Vagina (tissue), 2 donors: ENCODE data around the gene SLC9A9. TPM values are rescaled to one million over a fixed set of nuclear protein-coding genes. Genes with fewer than 3 reads are reported as not detected.
"Not testable (repeated sequence)": the region's sequence is repeated elsewhere in the genome, so short reads cannot be mapped to it uniquely, and the experiment has no call there.

Source experiments
- DNase-seq, 2 donors: peaks; one replicate each; pipeline ENCODE4 v3.0.0-alpha.2; 2017; ENCODE audit errors: extremely low spot score in 2 of 2
- H3K27ac ChIP-seq: fragments of 200-600 bp; sonication (generic); one replicate; pipeline ENCODE4 v1.5.1; 2019
- H3K27me3 ChIP-seq: fragments of 200-600 bp; sonication (generic); one replicate; pipeline ENCODE4 v1.5.1; 2019
- H3K36me3 ChIP-seq, 2 donors: fragments of 200-600 bp; sonication (generic); one replicate each; pipeline ENCODE4 v1.5.1; 2017 to 2019
- H3K4me1 ChIP-seq: fragments of 200-600 bp; sonication (generic); one replicate; pipeline ENCODE4 v1.5.1; 2019
- H3K4me3 ChIP-seq, 2 donors: fragments of 200-600 bp; sonication (generic); 1 replicate in 1 of 2; 2 replicates in 1 of 2; pipeline ENCODE4 v1.5.1; 2016 to 2019
- H3K9me3 ChIP-seq: fragments of 200-600 bp; sonication (generic); one replicate; pipeline ENCODE4 v1.5.1; 2019
- POLR2A ChIP-seq, 2 donors: fragments of 450-650 bp; IDR thresholded peaks; one replicate each; pipeline ENCODE4 v1.6.1; 2017; ENCODE audit warnings: antibody characterized with exemption in 2 of 2, mild to moderate bottlenecking in 2 of 2, moderate library complexity in 2 of 2
- POLR2AphosphoS5 ChIP-seq, 2 donors: sonication (generic); formaldehyde crosslinking; IDR thresholded peaks; one replicate each; pipeline ENCODE4 v1.9.0; 2017; ENCODE audit warnings: antibody characterized with exemption in 2 of 2, mild to moderate bottlenecking in 2 of 2, low read depth in 1 of 2; ENCODE audit not compliant: insufficient read depth in 1 of 2
- intact Hi-C: fragments of 100-400 bp; cut with DNase I; formaldehyde crosslinking; loops from one replicate; pipeline ENCODE4 v1.15.1; 2023
- total RNA-seq: library from RNA; depleted of rRNA; stranded (reverse); fragments of >200 nt; gene quantifications from one replicate; pipeline ENCODE4 v1.2.3, GENCODE V29; 2016
- TF ChIP-seq, protein P1 (sequence below), 3 experiments: fragments of 450-650 bp in 2 of 3; fragments of 200-600 bp in 1 of 3; sonication (generic) in 1 of 3; IDR thresholded peaks; one replicate each; pipeline ENCODE4 v1.5.1; 2017 to 2019; ENCODE audit warnings: antibody characterized with exemption in 3 of 3, mild to moderate bottlenecking in 2 of 3, moderate library complexity in 2 of 3

Gene SLC9A9
- total RNA-seq, 1 donor from 2014 or later, result 30.7 TPM

DNA sequence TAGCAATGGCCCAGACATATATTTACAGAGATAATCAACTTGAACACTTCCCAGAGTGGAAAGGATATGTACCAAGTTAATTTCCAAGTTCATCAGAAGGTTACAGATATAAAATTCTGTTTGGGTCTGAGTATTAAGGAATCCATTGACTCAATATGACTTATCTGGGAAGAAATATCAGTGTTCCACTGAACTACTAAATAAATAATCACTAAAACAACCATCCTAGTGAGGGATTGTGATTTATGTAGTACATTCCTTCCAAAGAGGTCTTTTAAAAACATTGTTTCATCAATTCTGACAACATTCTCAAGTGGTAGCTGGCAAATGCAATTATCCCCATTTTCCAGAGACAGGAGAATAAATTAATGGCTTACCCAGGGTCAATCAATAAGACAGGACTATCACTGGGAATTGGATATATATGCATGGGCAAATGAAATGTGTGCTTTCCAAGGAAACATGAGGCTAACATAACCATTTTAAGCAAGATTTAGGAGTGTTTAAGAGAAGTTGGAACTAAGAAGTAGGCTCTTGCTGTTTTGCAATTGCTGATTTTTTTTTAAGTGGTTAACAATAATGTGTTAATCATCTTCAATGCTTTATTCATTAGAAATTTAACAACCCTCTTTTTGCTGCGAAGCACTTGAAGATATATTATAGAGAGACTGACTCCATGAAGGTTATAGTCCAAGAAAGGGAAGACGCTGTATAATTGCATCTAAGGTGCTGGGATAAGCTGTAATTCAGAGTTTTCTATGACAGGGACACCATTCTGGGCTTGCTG is 37.9 kb downstream of the SLC9A9 start:
- Histone ChIP-seq H3K27me3 (no peaks in the 10 kb centered on the region), H3K9me3 (no peaks in the 10 kb centered on the region), H3K36me3 (no peaks in the 10 kb centered on the region), H3K27ac (peak overlapping the region; percentile 55), H3K4me1 (peaks cover 42% of the 10 kb centered on the region), H3K4me3 (no peak overlapping the region)
- no peak for DNase-seq
- TF ChIP-seq POLR2A (IDR thresholded peaks at IDR 0.05), result no peak
- TF ChIP-seq, protein P1, sequence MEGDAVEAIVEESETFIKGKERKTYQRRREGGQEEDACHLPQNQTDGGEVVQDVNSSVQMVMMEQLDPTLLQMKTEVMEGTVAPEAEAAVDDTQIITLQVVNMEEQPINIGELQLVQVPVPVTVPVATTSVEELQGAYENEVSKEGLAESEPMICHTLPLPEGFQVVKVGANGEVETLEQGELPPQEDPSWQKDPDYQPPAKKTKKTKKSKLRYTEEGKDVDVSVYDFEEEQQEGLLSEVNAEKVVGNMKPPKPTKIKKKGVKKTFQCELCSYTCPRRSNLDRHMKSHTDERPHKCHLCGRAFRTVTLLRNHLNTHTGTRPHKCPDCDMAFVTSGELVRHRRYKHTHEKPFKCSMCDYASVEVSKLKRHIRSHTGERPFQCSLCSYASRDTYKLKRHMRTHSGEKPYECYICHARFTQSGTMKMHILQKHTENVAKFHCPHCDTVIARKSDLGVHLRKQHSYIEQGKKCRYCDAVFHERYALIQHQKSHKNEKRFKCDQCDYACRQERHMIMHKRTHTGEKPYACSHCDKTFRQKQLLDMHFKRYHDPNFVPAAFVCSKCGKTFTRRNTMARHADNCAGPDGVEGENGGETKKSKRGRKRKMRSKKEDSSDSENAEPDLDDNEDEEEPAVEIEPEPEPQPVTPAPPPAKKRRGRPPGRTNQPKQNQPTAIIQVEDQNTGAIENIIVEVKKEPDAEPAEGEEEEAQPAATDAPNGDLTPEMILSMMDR (IDR thresholded peaks at IDR 0.05), result no peak
- intact Hi-C loops, result no loop called here

DNA sequence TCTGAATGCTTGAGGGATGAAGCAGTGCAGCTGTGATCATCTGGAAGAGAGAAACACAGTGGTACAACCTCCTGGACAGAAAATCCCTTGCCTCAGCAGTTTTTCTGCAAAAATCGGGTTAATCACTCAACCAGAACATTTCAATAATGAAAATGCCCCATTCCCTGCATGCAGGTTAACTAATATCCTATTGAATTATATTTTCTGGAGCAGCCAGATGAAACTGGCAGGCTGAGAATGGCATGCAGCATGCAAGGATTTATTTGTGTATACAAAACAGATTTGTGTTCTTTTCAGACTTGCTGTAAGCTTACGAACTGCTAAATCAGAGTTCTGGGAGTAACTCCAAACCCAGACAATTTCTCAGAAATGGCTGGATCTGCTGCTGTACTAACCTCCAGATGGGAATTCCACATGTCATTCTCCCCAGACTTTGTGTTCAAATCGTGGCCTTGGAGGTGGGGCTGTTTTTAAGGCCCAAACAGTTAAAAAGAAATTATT is 39.1 kb downstream of the SLC9A9 start:
- TF ChIP-seq POLR2A (IDR thresholded peaks at IDR 0.05) (no peak), POLR2AphosphoS5 (IDR thresholded peaks at IDR 0.05; ENCODE audit: insufficient read depth in 1 of 2, low read depth in 1 of 2) (peak in 1 of 2 donors; percentile 20)
- DNase-seq, result no peak
- Histone ChIP-seq H3K27me3 (no peaks in the 10 kb centered on the region), H3K36me3 (no peaks in the 10 kb centered on the region), H3K4me3 (no peak overlapping the region), H3K27ac (peak overlapping the region; percentile 55), H3K9me3 (no peaks in the 10 kb centered on the region), H3K4me1 (peaks cover 40% of the 10 kb centered on the region)
- intact Hi-C loops, result no loop called here

DNA sequence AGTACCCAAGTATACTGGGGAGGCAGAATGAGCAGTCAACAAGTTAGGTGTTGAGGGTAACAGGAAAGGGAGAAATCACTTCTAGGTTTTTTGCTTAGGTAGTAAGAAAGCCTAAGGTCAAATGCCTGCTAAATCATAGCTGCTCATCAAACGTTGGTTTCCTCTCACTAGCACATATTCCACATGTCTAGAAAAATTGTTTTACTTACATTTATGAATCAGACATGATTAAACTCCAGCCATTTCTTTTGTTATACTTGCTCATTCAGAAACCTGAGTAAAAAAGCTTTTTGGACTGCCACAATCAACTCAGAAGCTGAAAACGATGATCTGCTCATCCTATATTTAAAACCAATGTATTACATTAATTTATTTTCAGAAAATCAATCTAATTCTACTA is 40.2 kb downstream of the SLC9A9 start:
- H3K4me3 ChIP-seq, result no peak overlapping the region
- H3K9me3 ChIP-seq, result no peaks in the 10 kb centered on the region
- no peaks in the 10 kb centered on the region for H3K36me3 ChIP-seq
- no peak for TF ChIP-seq POLR2AphosphoS5 (IDR thresholded peaks at IDR 0.05; ENCODE audit: insufficient read depth in 1 of 2, low read depth in 1 of 2)
- TF ChIP-seq, protein P1 (IDR thresholded peaks at IDR 0.05), result no peak
- TF ChIP-seq POLR2A (IDR thresholded peaks at IDR 0.05), result no peak
- DNase-seq, result no peak
- no peak overlapping the region for H3K27ac ChIP-seq
- peaks cover 38% of the 10 kb centered on the region for H3K4me1 ChIP-seq
- H3K27me3 ChIP-seq, result no peaks in the 10 kb centered on the region
- intact Hi-C loops, result no loop called here

DNA sequence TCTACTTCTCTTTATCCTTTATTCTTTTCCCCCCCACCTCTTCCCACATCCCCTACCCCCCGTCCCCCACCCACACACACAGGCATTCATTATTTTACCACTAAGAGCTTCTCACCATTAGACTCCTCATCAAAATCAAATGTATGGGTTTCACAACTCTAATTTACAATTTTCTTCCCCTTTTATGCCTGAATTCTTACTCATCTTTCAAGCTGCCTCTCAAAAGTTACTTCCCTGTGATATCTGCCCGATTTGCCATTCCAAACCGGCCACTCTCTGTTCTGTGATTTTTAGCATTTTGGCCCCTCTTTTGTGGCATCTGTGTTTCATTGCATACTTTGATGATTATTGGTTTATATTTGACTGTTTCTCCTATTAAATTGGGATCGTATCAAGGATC is 42.2 kb downstream of the SLC9A9 start:
- intact Hi-C loops, result no loop called here
- no peak for TF ChIP-seq POLR2AphosphoS5 (IDR thresholded peaks at IDR 0.05; ENCODE audit: insufficient read depth in 1 of 2, low read depth in 1 of 2)
- H3K4me1 ChIP-seq, result peaks cover 22% of the 10 kb centered on the region
- H3K4me3 ChIP-seq, result no peak overlapping the region
- no peaks in the 10 kb centered on the region for H3K9me3 ChIP-seq
- H3K27ac ChIP-seq, result no peak overlapping the region
- no peak for DNase-seq
- H3K27me3 ChIP-seq, result no peaks in the 10 kb centered on the region
- no peaks in the 10 kb centered on the region for H3K36me3 ChIP-seq

DNA sequence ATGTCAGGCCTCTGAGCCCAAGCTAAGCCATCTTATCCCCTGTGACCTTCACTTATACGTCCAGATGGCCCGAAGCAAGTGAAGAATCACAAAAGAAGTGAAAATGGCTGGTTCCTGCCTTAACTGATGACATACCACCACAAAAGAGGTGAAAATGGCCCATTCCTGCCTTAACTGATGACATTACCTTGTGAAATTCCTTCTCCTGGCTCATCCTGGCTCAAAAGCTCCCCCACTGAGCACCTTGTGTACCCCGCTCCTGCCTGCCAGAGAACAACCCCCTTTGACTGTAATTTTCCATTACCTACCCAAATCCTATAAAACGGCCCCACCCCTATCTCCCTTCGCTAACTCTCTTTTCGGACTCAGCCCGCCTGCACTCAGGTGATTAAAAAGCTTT is 42.8 kb downstream of the SLC9A9 start:
- H3K9me3 ChIP-seq, H3K4me3 ChIP-seq, H3K27me3 ChIP-seq, DNase-seq, intact Hi-C loops, H3K27ac ChIP-seq, H3K36me3 ChIP-seq: not testable (repeated sequence)
- peaks cover 16% of the 10 kb centered on the region for H3K4me1 ChIP-seq

DNA sequence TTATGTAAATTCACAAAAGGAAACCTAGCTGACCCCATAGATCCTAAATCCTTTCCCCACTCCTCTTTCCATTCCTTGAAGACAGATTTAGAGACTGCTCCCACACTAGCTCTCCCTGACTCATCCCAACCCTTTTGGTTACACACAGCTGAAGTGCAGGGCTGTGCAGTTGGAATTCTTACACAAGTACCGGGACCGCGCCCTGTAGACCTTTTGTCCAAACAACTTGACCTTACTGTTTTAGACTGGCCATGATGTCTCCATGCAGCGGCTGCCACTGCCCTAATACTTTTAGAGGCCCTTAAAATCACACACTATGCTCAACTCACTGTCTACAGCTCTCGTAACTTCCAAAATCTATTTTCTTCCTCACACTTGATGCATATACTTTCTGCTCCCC is 47.2 kb downstream of the SLC9A9 start:
- intact Hi-C loops, H3K27ac ChIP-seq, H3K27me3 ChIP-seq, H3K4me1 ChIP-seq, DNase-seq, H3K4me3 ChIP-seq, H3K9me3 ChIP-seq, H3K36me3 ChIP-seq: not testable (repeated sequence)

DNA sequence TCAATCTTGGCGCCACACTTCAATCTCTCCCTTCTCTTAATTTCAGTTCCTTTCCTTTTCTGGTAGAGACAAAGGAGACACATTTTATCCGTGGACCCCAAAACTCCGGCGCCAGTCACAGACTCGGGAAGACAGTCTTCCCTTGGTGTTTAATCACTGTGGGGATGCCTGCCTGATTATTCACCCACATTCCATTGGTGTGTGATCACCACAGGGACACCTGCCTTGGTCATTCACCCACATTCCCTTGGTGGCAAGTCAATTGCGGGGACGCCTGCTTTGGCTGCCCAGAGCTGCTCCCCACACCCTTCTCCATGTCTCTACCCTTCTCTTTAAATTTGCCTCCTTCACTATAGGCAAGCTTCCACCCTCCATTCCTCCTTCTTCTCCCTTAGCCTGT is 50.1 kb downstream of the SLC9A9 start:
- DNase-seq, H3K36me3 ChIP-seq, H3K27me3 ChIP-seq, H3K27ac ChIP-seq, H3K4me3 ChIP-seq, intact Hi-C loops, H3K9me3 ChIP-seq: not testable (repeated sequence)
- peaks cover 22% of the 10 kb centered on the region for H3K4me1 ChIP-seq
